ENCODE measurements around the gene GTF3C2.
"Not testable (repeated sequence)": the region's sequence is repeated elsewhere in the genome, so short reads cannot be mapped to it uniquely, and the experiment has no call there.

The GTF3C2 gene

GRCh38 chr2:27375513-27376099, 19.0 kb upstream of the GTF3C2 start:
- no peak overlapping the region for H3K4me3 ChIP-seq (ENCODE audit: low read length)
- no peak for DNase-seq (ENCODE audit: low read depth, low spot score)

DNA sequence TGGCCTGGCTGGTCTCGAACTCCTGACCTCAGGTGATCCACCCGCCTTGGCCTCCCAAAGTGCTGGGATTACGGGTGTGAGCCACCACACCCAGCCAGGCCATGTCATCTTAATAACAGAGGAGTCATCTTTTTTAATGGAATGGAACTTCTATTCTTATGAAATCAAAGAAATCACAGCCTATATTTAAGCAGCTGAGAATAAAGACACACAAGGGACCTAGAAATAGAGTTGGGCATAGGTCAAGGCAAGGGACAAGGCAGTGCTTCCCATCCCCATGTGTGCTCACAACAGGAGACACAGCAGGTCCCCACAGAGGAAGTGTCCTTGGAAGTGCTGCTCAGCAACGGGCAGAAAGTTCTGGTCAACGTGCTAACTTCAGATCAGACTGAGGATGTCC, 17.0 kb upstream of the GTF3C2 start:
- no peak overlapping the region for H3K4me3 ChIP-seq (ENCODE audit: low read length)
- no peak for DNase-seq (ENCODE audit: low read depth, low spot score)

GRCh38 chr2:27372937-27373336, 16.4 kb upstream of the GTF3C2 start:
- no peak for DNase-seq (ENCODE audit: low read depth, low spot score)
- H3K4me3 ChIP-seq (ENCODE audit: low read length): no peak overlapping the region

- no peak for DNase-seq (ENCODE audit: low read depth, low spot score)
- H3K4me3 ChIP-seq (ENCODE audit: low read length): peak overlapping the region; percentile 94
Measured at GRCh38 chr2:27370816-27371620, 14.5 kb upstream of the GTF3C2 start.

DNA sequence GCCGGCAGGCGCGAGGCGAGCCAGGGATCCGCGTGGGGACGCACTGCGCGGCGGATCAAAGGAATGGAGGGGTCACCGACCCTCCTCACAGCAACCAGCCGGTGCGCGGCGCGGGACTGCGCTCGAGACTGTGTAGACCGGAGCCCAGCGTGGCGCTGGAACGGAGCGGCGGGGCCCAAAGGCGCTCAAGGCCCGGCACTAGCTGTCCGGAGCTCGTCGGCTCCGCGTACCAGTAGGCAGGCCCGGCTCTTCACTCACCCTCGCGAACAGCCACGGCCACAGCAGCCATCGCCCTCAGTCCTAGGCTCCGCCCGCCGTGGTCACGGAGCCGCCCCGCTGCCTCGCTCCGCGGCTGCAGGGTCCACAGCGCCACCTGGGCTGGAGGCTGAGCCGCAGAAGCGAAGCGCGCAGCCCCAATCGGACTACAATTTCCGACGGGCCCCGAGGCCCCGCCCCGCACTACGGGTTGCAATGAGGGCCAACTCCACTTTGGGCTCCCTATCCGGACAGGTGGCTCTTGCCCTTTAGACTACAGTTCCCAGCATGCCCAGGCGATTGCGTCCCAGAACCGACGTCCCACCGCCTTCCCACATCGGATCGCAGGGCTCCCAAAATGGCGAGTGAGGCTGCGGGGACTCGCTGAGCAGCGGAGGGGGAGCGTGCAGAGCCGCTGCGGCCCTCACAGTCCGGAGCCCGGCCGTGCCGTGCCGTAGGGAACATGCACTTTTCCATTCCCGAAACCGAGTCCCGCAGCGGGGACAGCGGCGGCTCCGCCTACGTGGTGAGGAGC, 13.7 kb upstream of the GTF3C2 start, which contains the start of the genes EIF2B4 and SNX17:
Gene EIF2B4 (minus strand): TSS at position 313 of the 790 bp plus-strand sequence. CDS start 24 bp downstream, at position 289.
Gene SNX17 (plus strand): TSS at position 591 of the 790 bp plus-strand sequence. CDS start 128 bp downstream, at position 719.
- peak within 1 kb of the TSS; percentile 94 for H3K4me3 ChIP-seq (ENCODE audit: low read length)
- DNase-seq (ENCODE audit: low read depth, low spot score): peak; percentile 99

DNA sequence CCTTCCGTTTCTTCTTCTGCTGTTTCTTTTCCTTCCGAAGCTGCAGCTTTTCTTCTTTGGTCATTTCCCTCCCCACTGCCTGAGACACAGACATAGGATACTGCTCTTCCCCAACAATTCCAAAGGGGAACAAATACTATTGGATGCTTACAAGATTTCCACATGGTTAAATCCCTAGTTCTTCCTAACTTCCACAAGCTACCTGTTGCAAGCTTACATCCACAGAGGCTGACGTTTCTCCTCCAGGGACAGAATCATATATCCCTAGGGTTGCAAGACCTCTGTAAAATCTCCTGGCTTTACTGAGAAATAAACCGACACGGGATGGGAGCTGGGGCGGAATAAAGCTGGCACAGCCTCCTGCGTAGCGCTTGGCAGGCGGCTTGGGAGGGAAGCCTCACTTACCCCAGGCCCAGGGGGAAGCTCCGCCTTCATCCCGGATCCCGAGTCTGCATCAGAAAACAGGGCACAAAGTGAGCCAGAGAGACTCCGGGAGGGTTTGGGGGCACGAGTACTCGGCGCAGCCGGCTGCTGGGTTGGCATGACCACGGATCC, 13.0 kb upstream of the GTF3C2 start:
- peak overlapping the region; percentile 94 for H3K4me3 ChIP-seq (ENCODE audit: low read length)
- DNase-seq (ENCODE audit: low read depth, low spot score): no peak

GRCh38 chr2:27363933-27364332, 7.4 kb upstream of the GTF3C2 start:
- DNase-seq (ENCODE audit: low read depth, low spot score): no peak
- H3K4me3 ChIP-seq (ENCODE audit: low read length): no peak overlapping the region

DNA sequence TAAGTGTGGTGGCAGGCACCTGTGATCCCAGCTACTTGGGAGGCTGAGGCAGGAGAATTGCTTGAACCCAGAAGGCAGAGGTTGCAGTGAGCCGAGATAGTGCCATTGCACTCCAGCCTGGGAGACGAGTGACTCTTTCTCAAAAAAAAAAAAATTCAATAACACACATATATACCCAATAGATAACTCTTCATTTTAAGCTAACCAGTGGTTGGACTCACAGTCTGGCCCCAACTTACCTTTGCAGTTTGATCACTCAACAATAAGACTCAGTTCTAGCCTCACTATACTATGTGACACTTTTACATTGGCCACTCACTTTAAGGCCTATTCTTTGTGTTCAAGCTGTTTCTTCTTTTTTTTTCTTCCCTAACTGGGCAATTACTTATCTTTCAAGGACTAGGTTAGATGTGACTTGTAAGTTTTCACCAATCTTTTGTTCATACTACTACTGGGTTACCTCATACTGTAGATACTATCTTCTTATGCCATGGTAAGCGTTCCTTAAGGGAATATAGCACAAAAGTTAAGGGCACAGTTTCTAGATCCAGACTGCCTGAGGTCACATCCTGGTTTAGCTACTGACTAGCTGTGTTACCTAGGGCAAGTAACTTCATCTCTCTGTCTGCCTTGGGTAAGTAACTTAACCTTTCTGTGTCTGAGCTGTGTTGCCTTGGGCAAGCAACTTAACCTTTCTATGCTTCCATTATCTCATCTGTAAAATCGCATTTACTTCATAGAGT, 6.3 kb upstream of the GTF3C2 start:
- H3K4me3 ChIP-seq (ENCODE audit: low read length): no peak overlapping the region
- DNase-seq (ENCODE audit: low read depth, low spot score): no peak

DNA sequence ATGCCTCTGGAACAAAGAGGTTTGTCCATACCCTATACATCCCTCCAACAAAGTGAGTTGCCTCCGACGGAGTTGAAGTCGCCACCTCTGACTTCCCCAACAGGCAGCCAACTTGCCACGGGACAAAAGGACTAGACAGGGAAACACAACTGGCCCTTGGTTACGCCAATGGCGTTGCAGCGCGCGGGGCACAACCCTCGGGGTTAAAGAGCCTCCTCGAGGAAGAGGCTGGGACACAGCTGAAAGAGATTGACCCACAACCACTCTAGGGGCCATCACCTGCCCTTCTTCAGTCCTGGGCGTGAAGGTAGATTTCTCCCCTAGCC, 545 bp downstream of the GTF3C2 start:
- H3K4me3 ChIP-seq (ENCODE audit: low read length): peak overlapping the region; percentile 99
- DNase-seq (ENCODE audit: low read depth, low spot score): no peak

DNA sequence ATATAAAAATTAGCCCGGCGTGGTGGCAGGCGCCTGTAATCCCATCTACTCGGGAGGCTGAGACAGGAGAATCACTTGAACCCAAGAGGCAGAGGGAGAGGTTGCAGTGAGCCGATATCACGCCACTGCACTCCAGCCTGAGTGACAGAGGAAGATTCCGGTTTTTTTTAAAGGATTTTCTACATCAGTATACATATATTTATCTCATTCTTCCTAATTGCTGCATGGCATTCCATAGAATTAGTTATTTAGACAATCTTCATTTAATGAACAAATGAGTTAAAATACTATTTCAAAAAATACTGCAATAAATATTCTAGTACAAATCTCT, 2.0 kb downstream of the GTF3C2 start:
- no peak overlapping the region for H3K4me3 ChIP-seq (ENCODE audit: low read length)
- DNase-seq (ENCODE audit: low read depth, low spot score): no peak

GRCh38 chr2:27353762-27354596, 2.6 kb downstream of the GTF3C2 start:
- DNase-seq (ENCODE audit: low read depth, low spot score): no peak
- H3K4me3 ChIP-seq (ENCODE audit: low read length): no peak overlapping the region

- not testable (repeated sequence) for H3K4me3 ChIP-seq (ENCODE audit: low read length); DNase-seq (ENCODE audit: low read depth, low spot score)
Measured at GRCh38 chr2:27353386-27353761, 3.2 kb downstream of the GTF3C2 start.

DNA sequence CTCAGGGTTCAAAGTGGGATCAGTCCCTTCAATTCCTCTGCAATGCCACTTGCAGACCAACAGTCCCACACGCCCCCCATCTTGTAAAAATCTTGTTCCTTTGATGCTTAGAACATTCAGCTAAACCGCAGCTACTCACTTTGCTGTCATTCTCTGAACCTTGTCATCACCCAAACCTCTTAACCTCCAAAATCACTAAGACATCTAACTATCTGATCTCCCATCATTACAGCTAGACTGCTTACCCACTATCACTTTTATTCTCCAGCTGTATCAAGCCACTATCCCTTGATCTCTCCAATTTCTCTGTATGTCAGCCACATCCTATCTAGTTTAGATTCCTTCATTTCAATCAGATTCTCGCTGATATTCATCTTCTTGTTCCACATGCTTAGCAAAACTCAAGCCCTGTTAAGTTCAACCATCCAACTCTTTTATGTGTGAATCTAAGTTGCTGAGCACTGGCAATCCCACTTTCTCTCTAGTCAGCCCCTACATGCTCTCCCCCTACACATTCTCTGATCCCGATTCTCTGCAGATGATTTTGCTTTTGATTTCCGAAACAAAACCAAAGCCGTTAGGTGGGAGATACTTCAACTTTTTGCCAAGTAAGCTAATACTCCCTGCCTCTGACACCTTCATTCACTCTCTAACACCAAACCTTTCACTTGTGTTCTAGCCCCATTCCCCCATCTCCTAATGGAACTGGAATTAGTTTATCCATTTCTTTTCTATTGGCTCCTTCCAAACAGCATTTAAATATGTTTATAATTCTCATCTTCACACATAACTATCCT, 4.6 kb downstream of the GTF3C2 start:
- no peak overlapping the region for H3K4me3 ChIP-seq (ENCODE audit: low read length)
- peak; percentile 91 for DNase-seq (ENCODE audit: low read depth, low spot score)

- H3K4me3 ChIP-seq (ENCODE audit: low read length): no peak overlapping the region
- no peak for DNase-seq (ENCODE audit: low read depth, low spot score)
Measured at GRCh38 chr2:27350106-27350693, 6.4 kb downstream of the GTF3C2 start.

DNA sequence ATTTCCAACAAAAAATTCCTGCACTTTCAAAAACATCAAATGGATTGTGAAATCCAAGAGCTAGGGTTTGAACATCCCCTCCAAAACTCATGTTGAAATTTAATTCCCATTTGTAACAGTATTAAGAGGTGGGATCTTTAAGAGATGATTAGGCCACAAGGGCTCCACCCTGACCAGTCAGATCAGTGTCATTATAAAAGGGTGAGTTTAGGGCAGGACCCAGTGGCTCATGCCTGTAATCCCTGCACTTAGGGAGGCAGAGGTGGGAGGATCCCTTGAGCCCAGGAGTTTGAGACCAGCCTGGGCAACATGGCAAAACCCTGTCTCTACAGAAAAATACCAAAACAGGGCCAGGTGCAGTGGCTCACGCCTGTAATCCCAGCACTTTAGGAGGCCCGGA, 8.9 kb downstream of the GTF3C2 start:
- no peak for DNase-seq (ENCODE audit: low read depth, low spot score)
- no peak overlapping the region for H3K4me3 ChIP-seq (ENCODE audit: low read length)

DNA sequence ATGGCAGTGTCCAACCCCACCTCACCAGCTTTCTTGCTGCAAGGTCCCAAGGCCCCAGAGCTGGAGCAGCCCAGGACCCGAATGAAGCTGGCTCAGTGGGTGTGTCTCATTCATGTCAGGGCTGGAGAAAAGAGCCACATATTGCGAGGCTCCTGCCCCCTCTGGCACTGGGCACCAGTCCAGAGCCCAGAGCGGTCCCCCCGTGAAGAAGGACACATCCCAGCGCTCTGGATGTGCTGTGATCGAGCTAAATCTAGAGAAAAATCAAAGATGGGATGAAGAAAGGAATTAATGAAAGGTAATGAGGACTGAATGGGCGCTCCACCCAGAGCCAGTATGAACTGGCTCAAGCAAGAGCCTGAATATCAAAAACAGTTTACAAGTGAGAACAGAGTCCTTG, 20.4 kb downstream of the GTF3C2 start:
- no peak overlapping the region for H3K4me3 ChIP-seq (ENCODE audit: low read length)
- no peak for DNase-seq (ENCODE audit: low read depth, low spot score)

DNA sequence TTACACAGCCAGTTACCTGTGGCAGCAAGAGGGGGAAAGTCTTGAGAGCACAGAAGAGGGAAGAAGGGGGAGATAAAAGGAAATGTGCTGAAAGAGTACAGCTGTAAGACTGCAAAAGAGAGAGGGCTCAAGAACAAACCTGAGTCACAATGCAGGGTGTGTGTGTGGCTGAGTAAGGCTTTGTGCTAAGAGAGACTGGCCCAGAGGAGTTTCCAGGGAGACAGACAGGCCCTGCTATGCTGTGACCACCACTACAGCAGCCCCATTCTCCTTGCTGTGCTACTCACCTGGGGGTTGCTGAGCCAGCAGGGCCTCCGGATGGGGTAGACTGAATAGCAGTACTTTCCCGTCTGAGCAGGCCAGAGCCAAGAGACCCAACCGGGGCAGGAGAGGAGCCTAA, 21.3 kb downstream of the GTF3C2 start:
- DNase-seq (ENCODE audit: low read depth, low spot score): no peak
- no peak overlapping the region for H3K4me3 ChIP-seq (ENCODE audit: low read length)
